Uterus (tissue), 2 donors: Measurements from ENCODE around the gene ARID5B.

Experiments used
- POLR2A ChIP-seq, 2 donors: fragments of 450-650 bp; IDR thresholded peaks; one replicate each; pipeline ENCODE4 v1.6.1; 2016; ENCODE audit warnings: antibody characterized with exemption in 2 of 2, mild to moderate bottlenecking in 1 of 2, moderate library complexity in 1 of 2
- TF ChIP-seq, protein P1 (sequence below), 4 experiments: fragments of 200-600 bp in 2 of 4; fragments of 450-650 bp in 2 of 4; sonication (generic) in 2 of 4; IDR thresholded peaks; one replicate each; pipeline ENCODE4 v1.5.1; 2016 to 2019; ENCODE audit warnings: antibody characterized with exemption in 4 of 4, mild to moderate bottlenecking in 2 of 4, moderate library complexity in 1 of 4

DNA sequence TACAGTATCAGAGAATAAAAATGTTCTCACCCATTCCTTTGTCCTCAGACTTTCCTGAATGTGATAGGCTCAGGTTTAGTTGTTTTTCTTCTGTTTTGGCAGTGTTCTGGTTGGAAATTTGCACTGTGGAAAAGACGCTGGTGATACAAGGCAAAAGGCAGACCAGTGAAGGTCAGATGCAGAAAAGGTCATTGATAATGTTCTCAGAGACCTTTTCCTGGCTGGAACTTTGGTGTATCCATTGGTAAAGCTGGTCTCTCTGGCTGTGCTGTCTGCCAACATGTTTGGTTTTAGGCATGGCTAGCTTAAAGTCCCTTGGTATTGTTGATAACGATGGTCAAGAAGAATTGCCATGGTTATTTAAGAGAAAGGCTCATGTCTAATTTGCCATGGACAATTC lies 11.5 kb downstream of the ARID5B start:
- TF ChIP-seq, protein P1, sequence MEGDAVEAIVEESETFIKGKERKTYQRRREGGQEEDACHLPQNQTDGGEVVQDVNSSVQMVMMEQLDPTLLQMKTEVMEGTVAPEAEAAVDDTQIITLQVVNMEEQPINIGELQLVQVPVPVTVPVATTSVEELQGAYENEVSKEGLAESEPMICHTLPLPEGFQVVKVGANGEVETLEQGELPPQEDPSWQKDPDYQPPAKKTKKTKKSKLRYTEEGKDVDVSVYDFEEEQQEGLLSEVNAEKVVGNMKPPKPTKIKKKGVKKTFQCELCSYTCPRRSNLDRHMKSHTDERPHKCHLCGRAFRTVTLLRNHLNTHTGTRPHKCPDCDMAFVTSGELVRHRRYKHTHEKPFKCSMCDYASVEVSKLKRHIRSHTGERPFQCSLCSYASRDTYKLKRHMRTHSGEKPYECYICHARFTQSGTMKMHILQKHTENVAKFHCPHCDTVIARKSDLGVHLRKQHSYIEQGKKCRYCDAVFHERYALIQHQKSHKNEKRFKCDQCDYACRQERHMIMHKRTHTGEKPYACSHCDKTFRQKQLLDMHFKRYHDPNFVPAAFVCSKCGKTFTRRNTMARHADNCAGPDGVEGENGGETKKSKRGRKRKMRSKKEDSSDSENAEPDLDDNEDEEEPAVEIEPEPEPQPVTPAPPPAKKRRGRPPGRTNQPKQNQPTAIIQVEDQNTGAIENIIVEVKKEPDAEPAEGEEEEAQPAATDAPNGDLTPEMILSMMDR (IDR thresholded peaks at IDR 0.05) = no peak
- no peak for TF ChIP-seq POLR2A (IDR thresholded peaks at IDR 0.05)
